CD4-positive, alpha-beta T cell (primary cell): ENCODE measurements around the gene UPP2. TPM values are rescaled to one million over a fixed set of nuclear protein-coding genes. Genes with fewer than 3 reads are reported as not detected.

Experiments used
- ATAC-seq: fragments of 200-7000 bp; cut with Tn5 transposase; one replicate; pipeline ENCODE4 v1.10.0; 2022; ENCODE audit warnings: mild to moderate bottlenecking; ENCODE audit not compliant: poor library complexity
- CTCF ChIA-PET: fragments of 350-600 bp; sonication (Branson Sonifier 250); formaldehyde crosslinking; loops from one replicate; lab custom pipeline; 2021; ENCODE audit warnings: antibody characterized with exemption, inconsistent platforms; lab: Charles Lee
- POLR2A ChIA-PET: fragments of 350-600 bp; sonication (Branson Sonifier 250); formaldehyde crosslinking; loops from one replicate; lab custom pipeline; 2021; ENCODE audit warnings: antibody characterized with exemption, inconsistent platforms; lab: Charles Lee
- DNase-seq, 14 experiments: peaks; one replicate each; pipeline ENCODE4 v3.0.0-alpha.2; 2013 to 2020; ENCODE audit warnings: mixed read lengths in 2 of 14
- H3K27ac ChIP-seq, 2 donors: one replicate each; pipeline versions ENCODE4 v1.5.1 to v1.7.0; 2013; ENCODE audit warnings: low read length in 2 of 2, low read depth in 1 of 2, mild to moderate bottlenecking in 1 of 2
- H3K27me3 ChIP-seq, 2 experiments: 1 replicate in 1 of 2; 2 replicates in 1 of 2; pipeline versions ENCODE4 v1.6.1 to v1.7.0; 2013; ENCODE audit warnings: low read length in 2 of 2, control low read depth in 1 of 2, mild to moderate bottlenecking in 1 of 2, moderate library complexity in 1 of 2; ENCODE audit not compliant: insufficient read depth in 2 of 2, control insufficient read depth in 1 of 2
- H3K36me3 ChIP-seq: one replicate; pipeline ENCODE4 v1.6.1; 2013; ENCODE audit warnings: low read length, control low read depth; ENCODE audit not compliant: insufficient read depth
- H3K4me1 ChIP-seq: one replicate; pipeline ENCODE4 v1.6.1; 2013; ENCODE audit warnings: low read length, control low read depth; ENCODE audit not compliant: insufficient read depth
- H3K4me3 ChIP-seq: one replicate; pipeline ENCODE4 v1.5.1; 2013; ENCODE audit warnings: mild to moderate bottlenecking, low read length, moderate library complexity
- H3K9me3 ChIP-seq, 2 experiments: 1 replicate in 1 of 2; 2 replicates in 1 of 2; pipeline versions ENCODE4 v1.6.1 to v1.7.0; 2013; ENCODE audit warnings: low read length in 2 of 2, mild to moderate bottlenecking in 2 of 2, control low read depth in 1 of 2, moderate library complexity in 1 of 2; ENCODE audit not compliant: control insufficient read depth in 1 of 2, insufficient read depth in 1 of 2
- H3K27ac Mint-ChIP-seq: one replicate; pipeline ENCODE4 v1.8.0; 2020; ENCODE audit warnings: mixed read lengths
- H3K27me3 Mint-ChIP-seq: one replicate; pipeline ENCODE4 v1.8.0; 2021; ENCODE audit warnings: mixed read lengths
- H3K36me3 Mint-ChIP-seq: one replicate; pipeline ENCODE4 v1.8.0; 2021; ENCODE audit warnings: low read depth, mixed read lengths
- H3K4me1 Mint-ChIP-seq: one replicate; pipeline ENCODE4 v1.8.0; 2021; ENCODE audit warnings: low read depth, mixed read lengths
- H3K4me3 Mint-ChIP-seq: one replicate; pipeline ENCODE4 v1.8.0; 2020; ENCODE audit warnings: mild to moderate bottlenecking, mixed read lengths
- H3K9me3 Mint-ChIP-seq: one replicate; pipeline ENCODE4 v1.8.0; 2020; ENCODE audit warnings: mixed read lengths
- CTCF ChIP-seq: fragments of 200-600 bp; IDR thresholded peaks from one replicate; pipeline ENCODE4 v1.8.0; 2022; ENCODE audit warnings: antibody characterized with exemption, mild to moderate bottlenecking
- intact Hi-C, 2 experiments: fragments of 100-400 bp; cut with DNase I in 1 of 2; cut with micrococcal nuclease in 1 of 2; formaldehyde crosslinking; loops; one replicate each; pipeline versions ENCODE4 v1.15.1 to v1.9.0; 2023 to 2025; cut with DNase I, micrococcal nuclease
- total RNA-seq, 174 experiments: library from RNA in 2 of 174; stranded (reverse) in 2 of 174; gene quantifications; one replicate each; pipeline ENCODE4 v1.2.3 and lab custom pipeline; 2021 to 2026

Gene UPP2
- total RNA-seq, 2 experiments from 2014 or later = not detected

DNA sequence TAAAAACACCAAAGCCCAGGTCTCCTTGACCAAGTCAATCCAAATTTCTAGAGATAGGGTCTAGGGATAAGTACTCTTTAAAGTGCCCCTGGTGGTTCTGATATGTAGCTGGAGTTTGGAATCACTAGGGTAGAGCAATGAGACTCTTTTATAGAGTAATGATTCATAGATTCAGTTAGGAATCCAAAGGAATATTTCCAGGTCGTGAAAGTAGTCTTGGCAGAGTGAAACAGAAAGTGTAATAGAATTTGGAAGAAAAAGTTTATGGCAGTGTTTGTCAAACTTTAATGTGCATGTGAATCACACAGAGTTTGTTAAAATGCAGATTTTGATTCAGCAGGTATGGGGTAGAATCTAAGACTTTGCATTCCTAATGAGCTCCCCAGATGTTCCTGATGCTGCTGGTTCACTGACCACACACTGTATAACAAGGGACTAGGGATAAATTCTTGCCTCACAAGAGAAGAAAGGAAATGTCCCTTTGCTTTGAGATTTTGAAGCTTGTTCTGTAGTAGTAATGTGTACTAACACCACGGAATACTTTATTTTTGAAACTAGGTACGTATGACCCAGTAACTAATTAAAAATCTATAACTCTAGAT is 1.8 kb downstream of the UPP2 start:
- no peaks in the 10 kb centered on the region for H3K36me3 Mint-ChIP-seq
- no peaks in the 10 kb centered on the region for H3K4me1 Mint-ChIP-seq
- Histone ChIP-seq H3K4me3 (no peak overlapping the region), H3K27ac (no peak overlapping the region), H3K9me3 (no peaks in the 10 kb centered on the region), H3K4me1 (no peaks in the 10 kb centered on the region), H3K36me3 (no peaks in the 10 kb centered on the region), H3K27me3 (peaks cover 0 to 5% of the 10 kb centered on the region in 2 experiments)
- intact Hi-C loops = no loop called here
- peaks cover 4% of the 10 kb centered on the region for H3K27me3 Mint-ChIP-seq
- H3K4me3 Mint-ChIP-seq = no peak overlapping the region
- POLR2A ChIA-PET = no interaction called here
- CTCF ChIA-PET = no interaction called here
- no peak for DNase-seq
- H3K27ac Mint-ChIP-seq = no peak overlapping the region
- no peak for ATAC-seq
- TF ChIP-seq CTCF = no peak
- H3K9me3 Mint-ChIP-seq = no peaks in the 10 kb centered on the region

DNA sequence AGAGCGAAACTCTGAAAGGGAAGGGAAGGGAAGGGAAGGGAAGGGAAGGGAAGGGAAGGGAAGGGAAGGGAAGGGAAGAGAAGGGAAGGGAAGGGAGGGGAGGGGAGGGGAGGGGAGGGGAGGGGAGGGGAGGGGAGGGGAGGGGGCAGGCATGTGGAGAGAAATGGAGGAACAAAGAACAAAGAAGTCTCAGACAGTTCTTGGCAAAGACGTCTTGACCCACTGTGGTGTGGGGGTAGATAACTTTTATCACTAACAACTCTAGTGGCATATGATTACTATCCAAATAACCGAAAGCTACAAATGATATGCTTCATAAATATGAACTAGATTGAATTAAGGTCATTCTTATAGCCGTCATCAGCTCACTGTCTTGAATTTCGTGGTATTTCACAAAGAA is 3.2 kb downstream of the UPP2 start:
- Mint-ChIP-seq H3K4me1 (no peaks in the 10 kb centered on the region), H3K9me3 (no peaks in the 10 kb centered on the region), H3K36me3 (no peaks in the 10 kb centered on the region), H3K4me3 (no peak overlapping the region), H3K27me3 (peaks cover 4% of the 10 kb centered on the region), H3K27ac (no peak overlapping the region)
- Histone ChIP-seq H3K27ac (no peak overlapping the region), H3K27me3 (peaks cover 0 to 5% of the 10 kb centered on the region in 2 experiments), H3K36me3 (no peaks in the 10 kb centered on the region), H3K9me3 (no peaks in the 10 kb centered on the region), H3K4me3 (no peak overlapping the region), H3K4me1 (no peaks in the 10 kb centered on the region)
- intact Hi-C loops = no loop called here
- POLR2A ChIA-PET = no interaction called here
- ATAC-seq (no peak), DNase-seq (no peak)
- CTCF ChIA-PET = interaction anchor here (1.2 kb wide), 1 partner anchor 10 kb away, joined by 3 read pairs; no protein-coding TSS in a partner anchor
- no peak for TF ChIP-seq CTCF

- Histone ChIP-seq H3K36me3 (no peaks in the 10 kb centered on the region), H3K4me1 (no peaks in the 10 kb centered on the region), H3K9me3 (no peaks in the 10 kb centered on the region), H3K27me3 (peaks cover 0 to 4% of the 10 kb centered on the region in 2 experiments), H3K27ac (no peak overlapping the region), H3K4me3 (no peak overlapping the region)
- Mint-ChIP-seq H3K27ac (no peak overlapping the region), H3K36me3 (no peaks in the 10 kb centered on the region), H3K4me1 (no peaks in the 10 kb centered on the region), H3K4me3 (no peak overlapping the region), H3K27me3 (peaks cover 5% of the 10 kb centered on the region), H3K9me3 (no peaks in the 10 kb centered on the region)
- no peak for ATAC-seq
- CTCF ChIA-PET = no interaction called here
- DNase-seq = no peak
- POLR2A ChIA-PET = no interaction called here
- TF ChIP-seq CTCF = no peak
- intact Hi-C loops = no loop called here
Measured at GRCh38 chr2:158112992-158113391, 11.3 kb downstream of the UPP2 start.
